A673 (cell line): ENCODE data around the gene CD19. TPM values are rescaled to one million over a fixed set of nuclear protein-coding genes. Genes with fewer than 3 reads are reported as not detected.

ENCODE experiments used
- BruUV-seq: library from RNA; stranded (reverse); fragments of 400-500 nt; replicated peaks from 2 replicates; lab custom pipeline; 2021; lab: Mats Ljungman, UMichigan
- CTCF ChIA-PET: fragments of 300-600 bp; sonication (Branson Sonifier 250); formaldehyde crosslinking; loops from one replicate; lab custom pipeline; 2022; ENCODE audit warnings: antibody characterized with exemption; lab: Charles Lee
- POLR2A ChIA-PET: fragments of 300-600 bp; sonication (Branson Sonifier 250); formaldehyde crosslinking; loops from one replicate; lab custom pipeline; 2022; ENCODE audit warnings: antibody characterized with exemption; ENCODE audit not compliant: low non-redundant PET; lab: Charles Lee
- DNase-seq: peaks from one replicate; pipeline ENCODE4 v3.0.0-alpha.2; 2015; ENCODE audit warnings: low spot score
- H3K27ac ChIP-seq: fragments of 200-600 bp; sonication (generic); 2 replicates; pipeline ENCODE4 v1.5.1; 2016; ENCODE audit warnings: mixed run types, low read depth, mild to moderate bottlenecking, mixed read lengths, antibody characterized with exemption, low read length; ENCODE audit not compliant: poor library complexity, severe bottlenecking
- H3K27me3 ChIP-seq: fragments of 200-600 bp; sonication (generic); replicated peaks from 2 replicates; pipeline ENCODE4 v1.6.1; 2017; ENCODE audit warnings: mixed run types, low read depth, mild to moderate bottlenecking, mixed read lengths, antibody characterized with exemption, low read length; ENCODE audit not compliant: insufficient read depth, poor library complexity
- H3K36me3 ChIP-seq: fragments of 200-600 bp; sonication (generic); 2 replicates; pipeline ENCODE4 v1.6.1; 2016; ENCODE audit warnings: mixed run types, mild to moderate bottlenecking, mixed read lengths, antibody characterized with exemption, low read length; ENCODE audit not compliant: insufficient read depth, poor library complexity, severe bottlenecking
- H3K4me1 ChIP-seq: fragments of 200-600 bp; sonication (generic); 2 replicates; pipeline ENCODE4 v1.6.1; 2017; ENCODE audit warnings: mixed run types, mild to moderate bottlenecking, mixed read lengths, antibody characterized with exemption, low read length; ENCODE audit not compliant: insufficient read depth, poor library complexity, severe bottlenecking
- H3K4me3 ChIP-seq: fragments of 200-600 bp; sonication (generic); 2 replicates; pipeline ENCODE4 v1.5.1; 2016; ENCODE audit warnings: low read depth, mixed run types, mild to moderate bottlenecking, mixed read lengths, low read length; ENCODE audit not compliant: poor library complexity, severe bottlenecking
- H3K9me3 ChIP-seq: fragments of 200-600 bp; sonication (generic); 2 replicates; pipeline ENCODE4 v1.6.1; 2016; ENCODE audit warnings: mixed run types, low read depth, mild to moderate bottlenecking, mixed read lengths, antibody characterized with exemption, low read length; ENCODE audit not compliant: poor library complexity, severe bottlenecking
- CTCF ChIP-seq: fragments of 300-800, 200-600 bp; sonication (generic); conservative IDR thresholded peaks from 2 replicates; pipeline ENCODE4 v1.5.1; 2017; ENCODE audit warnings: low read depth, mild to moderate bottlenecking, antibody characterized with exemption, low read length, moderate library complexity, mixed read lengths
- EZH2 ChIP-seq: fragments of 200-600 bp; sonication (generic); IDR thresholded peaks from 2 replicates; pipeline ENCODE4 v1.6.1; 2017; ENCODE audit warnings: borderline replicate concordance, low read depth, mild to moderate bottlenecking, mixed read lengths, antibody characterized with exemption, low read length; ENCODE audit not compliant: poor library complexity, severe bottlenecking
- intact Hi-C: fragments of 100-400 bp; cut with micrococcal nuclease; formaldehyde crosslinking; loops from one replicate; pipeline ENCODE4 v1.10.0; 2022; ENCODE audit not compliant: unreplicated experiment
- total RNA-seq: library from RNA; stranded (reverse); gene quantifications from 2 replicates; pipeline ENCODE4 v1.2.3, GENCODE V29; 2021

Gene CD19
- total RNA-seq, 1 experiment from 2014 or later: not detected

- DNase-seq: no peak
- Histone ChIP-seq H3K4me3 (no peak overlapping the region), H3K4me1 (peaks cover 7% of the 10 kb centered on the region), H3K9me3 (no peaks in the 10 kb centered on the region), H3K36me3 (no peaks in the 10 kb centered on the region), H3K27ac (no peak overlapping the region), H3K27me3 (no peaks in the 10 kb centered on the region)
- TF ChIP-seq EZH2 (no peak), CTCF (no peak)
- ChIA-PET CTCF (no interaction called here), POLR2A (interaction anchor here (0.6 kb wide), 1 partner anchor 14 kb away, joined by 5 read pairs; no protein-coding TSS in a partner anchor)
- intact Hi-C loops: loop anchor here (10.0 kb wide), 1 partner anchor 53 kb away; the partner anchor contains the start of gene ATP2A1
- no TSS peak for BruUV-seq
Observed at GRCh38 chr16:28927815-28928214, 4.0 kb upstream of the CD19 start.

GRCh38 chr16:28930203-28930602 lies 1.6 kb upstream of the CD19 start:
- Histone ChIP-seq H3K9me3 (no peaks in the 10 kb centered on the region), H3K4me1 (peaks cover 7% of the 10 kb centered on the region), H3K36me3 (no peaks in the 10 kb centered on the region), H3K27ac (peak overlapping the region; percentile 46), H3K27me3 (no peaks in the 10 kb centered on the region), H3K4me3 (no peak overlapping the region)
- CTCF ChIA-PET: no interaction called here
- no peak for TF ChIP-seq CTCF
- TF ChIP-seq EZH2: no peak
- intact Hi-C loops: no loop called here
- DNase-seq: no peak
- POLR2A ChIA-PET: interaction anchor here (0.6 kb wide), 1 partner anchor 95 kb away, joined by 4 read pairs; no protein-coding TSS in a partner anchor
- BruUV-seq: no TSS peak

GRCh38 chr16:28930652-28931051 lies 1.1 kb upstream of the CD19 start:
- DNase-seq: peak; percentile 39
- Histone ChIP-seq H3K36me3 (no peaks in the 10 kb centered on the region), H3K27me3 (no peaks in the 10 kb centered on the region), H3K27ac (peak overlapping the region; percentile 46), H3K9me3 (no peaks in the 10 kb centered on the region), H3K4me1 (peaks cover 7% of the 10 kb centered on the region), H3K4me3 (no peak overlapping the region)
- ChIA-PET CTCF (no interaction called here), POLR2A (interaction anchor here (0.6 kb wide), 1 partner anchor 96 kb away, joined by 4 read pairs; no protein-coding TSS in a partner anchor)
- intact Hi-C loops: no loop called here
- no TSS peak for BruUV-seq
- no peak for TF ChIP-seq CTCF
- TF ChIP-seq EZH2: no peak
